Measurements from ENCODE around the gene RHOC. TPM values are rescaled to one million over a fixed set of nuclear protein-coding genes. Genes with fewer than 3 reads are reported as not detected.

Gene RHOC
- polyA plus RNA-seq, 1 experiment: 1,537 TPM

GRCh38 chr1:112697781-112698201, 9.1 kb downstream of the RHOC start:
- ChIA-PET POLR2A (no interaction called here), CTCF (interaction anchor here (1.2 to 1.5 kb wide), 3 partner anchors 9 to 239 kb away, joined by 3 to 6 read pairs (median 5); partner anchors contain the start of gene MOV10)
- no peak overlapping the region for H3K4me3 ChIP-seq (ENCODE audit: low read depth, low read length)
- TF ChIP-seq, protein P1, sequence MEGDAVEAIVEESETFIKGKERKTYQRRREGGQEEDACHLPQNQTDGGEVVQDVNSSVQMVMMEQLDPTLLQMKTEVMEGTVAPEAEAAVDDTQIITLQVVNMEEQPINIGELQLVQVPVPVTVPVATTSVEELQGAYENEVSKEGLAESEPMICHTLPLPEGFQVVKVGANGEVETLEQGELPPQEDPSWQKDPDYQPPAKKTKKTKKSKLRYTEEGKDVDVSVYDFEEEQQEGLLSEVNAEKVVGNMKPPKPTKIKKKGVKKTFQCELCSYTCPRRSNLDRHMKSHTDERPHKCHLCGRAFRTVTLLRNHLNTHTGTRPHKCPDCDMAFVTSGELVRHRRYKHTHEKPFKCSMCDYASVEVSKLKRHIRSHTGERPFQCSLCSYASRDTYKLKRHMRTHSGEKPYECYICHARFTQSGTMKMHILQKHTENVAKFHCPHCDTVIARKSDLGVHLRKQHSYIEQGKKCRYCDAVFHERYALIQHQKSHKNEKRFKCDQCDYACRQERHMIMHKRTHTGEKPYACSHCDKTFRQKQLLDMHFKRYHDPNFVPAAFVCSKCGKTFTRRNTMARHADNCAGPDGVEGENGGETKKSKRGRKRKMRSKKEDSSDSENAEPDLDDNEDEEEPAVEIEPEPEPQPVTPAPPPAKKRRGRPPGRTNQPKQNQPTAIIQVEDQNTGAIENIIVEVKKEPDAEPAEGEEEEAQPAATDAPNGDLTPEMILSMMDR (IDR thresholded peaks at IDR 0.05; ENCODE audit: insufficient read depth, low read depth, low read length): no peak
- H3K27me3 ChIP-seq (ENCODE audit: control insufficient read depth, insufficient read depth, low read length): no peaks in the 10 kb centered on the region
- peaks cover 39% of the 10 kb centered on the region for H3K36me3 ChIP-seq (ENCODE audit: control insufficient read depth, insufficient read depth, low read length)
- DNase-seq (ENCODE audit: low read depth): no peak

GRCh38 chr1:112696578-112697314, 10.2 kb downstream of the RHOC start:
- DNase-seq (ENCODE audit: low read depth): no peak
- POLR2A ChIA-PET: interaction anchor here (0.6 kb wide), 1 partner anchor 216 kb away, joined by 10 read pairs; no protein-coding TSS in a partner anchor

DNA sequence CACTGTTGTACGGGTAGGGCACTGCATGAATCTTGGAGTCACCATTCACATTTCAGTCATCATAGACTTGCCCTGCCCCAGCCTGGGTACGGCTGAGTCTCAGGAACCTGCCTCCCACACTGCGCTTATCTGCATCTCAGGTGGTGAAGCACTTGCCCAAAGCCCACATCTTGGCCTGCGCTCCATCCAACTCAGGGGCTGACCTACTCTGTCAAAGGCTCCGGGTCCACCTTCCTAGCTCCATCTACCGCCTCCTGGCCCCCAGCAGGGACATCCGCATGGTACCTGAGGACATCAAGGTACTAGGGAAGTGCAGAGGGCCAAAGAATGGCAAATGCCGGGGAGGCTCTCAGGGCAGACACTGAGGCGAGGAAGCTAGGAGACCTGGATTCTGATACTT, 11.7 kb downstream of the RHOC start:
- ChIA-PET CTCF (no interaction called here), POLR2A (no interaction called here)
- no peak overlapping the region for H3K4me3 ChIP-seq (ENCODE audit: low read depth, low read length)
- TF ChIP-seq, protein P1 (IDR thresholded peaks at IDR 0.05; ENCODE audit: insufficient read depth, low read depth, low read length): no peak
- no peaks in the 10 kb centered on the region for H3K27me3 ChIP-seq (ENCODE audit: control insufficient read depth, insufficient read depth, low read length)
- DNase-seq (ENCODE audit: low read depth): no peak
- H3K36me3 ChIP-seq (ENCODE audit: control insufficient read depth, insufficient read depth, low read length): peaks cover 38% of the 10 kb centered on the region

More at GRCh38 chr1:112696578-112697314, 10.2 kb downstream of the RHOC start:
- Histone ChIP-seq H3K27me3 (ENCODE audit: control insufficient read depth, insufficient read depth, low read length) (no peaks in the 10 kb centered on the region), H3K4me3 (ENCODE audit: low read depth, low read length) (no peak overlapping the region), H3K36me3 (ENCODE audit: control insufficient read depth, insufficient read depth, low read length) (peaks cover 41% of the 10 kb centered on the region)
- TF ChIP-seq, protein P1 (IDR thresholded peaks at IDR 0.05; ENCODE audit: insufficient read depth, low read depth, low read length): no peak
- CTCF ChIA-PET: no interaction called here

DNA sequence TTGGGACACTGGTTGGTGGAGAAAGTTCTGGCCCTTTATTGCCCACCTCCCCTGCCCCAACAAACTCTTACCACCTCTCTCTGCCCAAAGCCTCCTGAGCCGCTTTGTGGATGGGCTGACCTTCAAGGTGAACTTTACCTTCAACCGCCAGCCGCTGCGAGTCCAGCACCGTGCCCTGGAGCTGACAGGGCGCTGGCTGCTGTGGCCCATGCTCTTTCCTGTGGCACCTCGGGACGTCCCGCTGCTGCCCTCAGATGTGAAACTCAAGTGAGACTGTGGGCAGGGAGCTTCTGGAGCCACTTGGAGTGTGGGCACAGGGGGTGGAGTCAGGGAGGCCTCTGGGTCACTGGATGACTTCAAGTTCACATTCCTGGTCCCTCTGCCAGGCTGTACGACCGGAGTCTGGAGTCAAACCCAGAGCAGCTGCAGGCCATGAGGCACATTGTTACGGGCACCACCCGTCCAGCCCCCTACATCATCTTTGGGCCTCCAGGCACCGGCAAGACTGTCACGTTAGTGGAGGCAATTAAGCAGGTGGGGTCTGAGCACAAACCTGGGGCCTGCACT, 12.5 kb downstream of the RHOC start:
- H3K4me3 ChIP-seq (ENCODE audit: low read depth, low read length): no peak overlapping the region
- H3K27me3 ChIP-seq (ENCODE audit: control insufficient read depth, insufficient read depth, low read length): no peaks in the 10 kb centered on the region
- H3K36me3 ChIP-seq (ENCODE audit: control insufficient read depth, insufficient read depth, low read length): peaks cover 41% of the 10 kb centered on the region
- DNase-seq (ENCODE audit: low read depth): no peak
- POLR2A ChIA-PET: no interaction called here
- TF ChIP-seq, protein P1 (IDR thresholded peaks at IDR 0.05; ENCODE audit: insufficient read depth, low read depth, low read length): no peak
- CTCF ChIA-PET: no interaction called here

DNA sequence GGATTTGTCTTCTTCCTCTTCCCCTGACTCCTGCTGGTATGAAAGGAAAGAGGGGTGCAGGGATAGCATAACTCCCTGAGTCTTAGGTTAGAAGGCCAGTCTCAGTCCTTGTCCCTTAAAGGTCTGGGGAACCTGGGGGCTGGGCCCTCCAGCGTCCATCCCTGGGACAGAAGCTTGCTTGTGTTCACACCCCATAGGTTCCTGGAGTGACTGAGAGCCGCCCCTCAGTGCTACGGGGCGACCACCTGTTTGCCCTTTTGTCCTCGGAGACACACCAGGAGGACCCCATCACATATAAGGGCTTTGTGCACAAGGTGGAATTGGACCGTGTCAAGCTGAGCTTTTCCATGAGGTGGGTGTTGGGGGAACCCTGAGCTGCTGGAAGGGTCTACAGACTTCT, 13.1 kb downstream of the RHOC start:
- TF ChIP-seq, protein P1 (IDR thresholded peaks at IDR 0.05; ENCODE audit: insufficient read depth, low read depth, low read length): no peak
- Histone ChIP-seq H3K27me3 (ENCODE audit: control insufficient read depth, insufficient read depth, low read length) (no peaks in the 10 kb centered on the region), H3K4me3 (ENCODE audit: low read depth, low read length) (no peak overlapping the region), H3K36me3 (ENCODE audit: control insufficient read depth, insufficient read depth, low read length) (peaks cover 40% of the 10 kb centered on the region)
- CTCF ChIA-PET: interaction anchor here (1.0 to 2.1 kb wide), 2 partner anchors 19 to 25 kb away, joined by 3 to 4 read pairs; partner anchors contain the start of gene MOV10
- DNase-seq (ENCODE audit: low read depth): no peak
- POLR2A ChIA-PET: no interaction called here

Measured in BJ (cell line).